NCI-H187 treated with DMSO at 0.1 percent for 48 hours (cell line): Measurements from ENCODE around the gene NTPCR.
"Not testable (repeated sequence)": the region's sequence is repeated elsewhere in the genome, so short reads cannot be mapped to it uniquely, and the experiment has no call there.

Experiments
- DNase-seq: peaks from one replicate; lab custom pipeline; 2025; lab: John Stamatoyannopoulos, UW

Gene NTPCR

GRCh38 chr1:232950197-232951176 lies at the start of gene NTPCR:
NTPCR (plus strand) TSS chr1:232950611; CDS start chr1:232950711, 100 bp downstream.
- DNase-seq = no peak

GRCh38 chr1:232900818-232901217 lies 49.6 kb upstream of the NTPCR start:
- DNase-seq = no peak

GRCh38 chr1:232901255-232901654 lies 49.2 kb upstream of the NTPCR start:
- DNase-seq = no peak

GRCh38 chr1:232902774-232903350 lies 47.5 kb upstream of the NTPCR start:
- DNase-seq = no peak

GRCh38 chr1:232904131-232904530 lies 46.3 kb upstream of the NTPCR start:
- DNase-seq = no peak

GRCh38 chr1:232904566-232904965 lies 45.8 kb upstream of the NTPCR start:
- DNase-seq = no peak

GRCh38 chr1:232905331-232906034 lies 44.9 kb upstream of the NTPCR start:
- DNase-seq = no peak

- DNase-seq = no peak
Measured at GRCh38 chr1:232906441-232906840, 44.0 kb upstream of the NTPCR start.

GRCh38 chr1:232908831-232909230 lies 41.6 kb upstream of the NTPCR start:
- no peak for DNase-seq

- DNase-seq = no peak
Measured at GRCh38 chr1:232909752-232910151, 40.7 kb upstream of the NTPCR start.

- no peak for DNase-seq
Measured at GRCh38 chr1:232911027-232911599, 39.3 kb upstream of the NTPCR start.

GRCh38 chr1:232912845-232913580 lies 37.4 kb upstream of the NTPCR start:
- no peak for DNase-seq

GRCh38 chr1:232914271-232914670 lies 36.1 kb upstream of the NTPCR start:
- not testable (repeated sequence) for DNase-seq

GRCh38 chr1:232915212-232915611 lies 35.2 kb upstream of the NTPCR start:
- no peak for DNase-seq

- DNase-seq = no peak
Measured at GRCh38 chr1:232917053-232917452, 33.4 kb upstream of the NTPCR start.

GRCh38 chr1:232921381-232921780 lies 29.0 kb upstream of the NTPCR start:
- no peak for DNase-seq

GRCh38 chr1:232922485-232922884 lies 27.9 kb upstream of the NTPCR start:
- no peak for DNase-seq

- DNase-seq = no peak
Measured at GRCh38 chr1:232923739-232924386, 26.5 kb upstream of the NTPCR start.

- DNase-seq = no peak
Measured at GRCh38 chr1:232924874-232925273, 25.5 kb upstream of the NTPCR start.

- DNase-seq = no peak
Measured at GRCh38 chr1:232925421-232926220, 24.8 kb upstream of the NTPCR start.
